HepG2 (cell line): ENCODE results near the gene ARMC5.

Source experiments
- CHD2 ChIP-seq: IDR thresholded peaks from 2 replicates; pipeline ENCODE4 v1.6.1; 2011; ENCODE audit warnings: low read depth, low read length, improper control_type of control experiment
- EP300 ChIP-seq, 3 experiments: sonication (generic) in 1 of 3; formaldehyde crosslinking in 1 of 3; IDR thresholded peaks; 2 replicates each; pipeline versions ENCODE4 v1.5.1 to v1.6.1; 2011 to 2020; ENCODE audit warnings: low read depth in 2 of 3, low read length in 2 of 3, borderline replicate concordance in 1 of 3, improper control_type of control experiment in 1 of 3, mild to moderate bottlenecking in 1 of 3, missing genetic modification reagents in 1 of 3, moderate library complexity in 1 of 3
- FOXA1 ChIP-seq, 2 experiments: fragments of 450-650 bp in 1 of 2; sonication (generic) in 1 of 2; formaldehyde crosslinking in 1 of 2; IDR thresholded peaks; 2 replicates each; pipeline versions ENCODE4 v1.4.0 to v1.6.1; 2016 to 2020; ENCODE audit warnings: missing genetic modification reagents in 1 of 2
- FOXJ3 ChIP-seq: sonication (generic); formaldehyde crosslinking; IDR thresholded peaks from 2 replicates; pipeline ENCODE4 v1.4.0; 2020; ENCODE audit warnings: missing genetic modification reagents, mild to moderate bottlenecking, borderline replicate concordance
- KAT7 ChIP-seq: IDR thresholded peaks from 2 replicates; pipeline ENCODE4 v1.6.1; 2018; ENCODE audit warnings: borderline replicate concordance, missing compliant biosample characterization
- MAFF ChIP-seq: IDR thresholded peaks from 2 replicates; pipeline ENCODE4 v1.6.1; 2011; ENCODE audit warnings: low read depth, low read length, improper control_type of control experiment
- ZNF17 ChIP-seq: sonication (generic); formaldehyde crosslinking; IDR thresholded peaks from 2 replicates; pipeline ENCODE4 v1.5.0; 2020; ENCODE audit warnings: mild to moderate bottlenecking, missing genetic modification reagents
- TF ChIP-seq, protein P1 (sequence below): sonication (generic); formaldehyde crosslinking; IDR thresholded peaks from 2 replicates; pipeline ENCODE4 v1.9.0; 2021; ENCODE audit warnings: missing genetic modification reagents, borderline replicate concordance
- TF ChIP-seq, protein P2 (sequence below): sonication (generic); formaldehyde crosslinking; IDR thresholded peaks from 2 replicates; pipeline ENCODE4 v1.5.0; 2020; ENCODE audit warnings: mild to moderate bottlenecking, missing genetic modification reagents, moderate library complexity
- TF ChIP-seq, protein P3 (sequence below): IDR thresholded peaks from 2 replicates; pipeline ENCODE4 v1.6.1; 2012; ENCODE audit warnings: inconsistent platforms
- TF ChIP-seq, protein P4 (sequence below): sonication (generic); formaldehyde crosslinking; IDR thresholded peaks from 2 replicates; pipeline ENCODE4 v1.5.1; 2020; ENCODE audit warnings: mild to moderate bottlenecking, missing genetic modification reagents, moderate library complexity
- TF ChIP-seq, protein P5 (sequence below): sonication (generic); formaldehyde crosslinking; IDR thresholded peaks from 2 replicates; pipeline ENCODE4 v1.4.0; 2020; ENCODE audit warnings: missing genetic modification reagents
- TF ChIP-seq, protein P6 (sequence below): IDR thresholded peaks from 2 replicates; pipeline ENCODE4 v1.4.0; 2020; ENCODE audit warnings: mild to moderate bottlenecking, missing genetic modification reagents

DNA sequence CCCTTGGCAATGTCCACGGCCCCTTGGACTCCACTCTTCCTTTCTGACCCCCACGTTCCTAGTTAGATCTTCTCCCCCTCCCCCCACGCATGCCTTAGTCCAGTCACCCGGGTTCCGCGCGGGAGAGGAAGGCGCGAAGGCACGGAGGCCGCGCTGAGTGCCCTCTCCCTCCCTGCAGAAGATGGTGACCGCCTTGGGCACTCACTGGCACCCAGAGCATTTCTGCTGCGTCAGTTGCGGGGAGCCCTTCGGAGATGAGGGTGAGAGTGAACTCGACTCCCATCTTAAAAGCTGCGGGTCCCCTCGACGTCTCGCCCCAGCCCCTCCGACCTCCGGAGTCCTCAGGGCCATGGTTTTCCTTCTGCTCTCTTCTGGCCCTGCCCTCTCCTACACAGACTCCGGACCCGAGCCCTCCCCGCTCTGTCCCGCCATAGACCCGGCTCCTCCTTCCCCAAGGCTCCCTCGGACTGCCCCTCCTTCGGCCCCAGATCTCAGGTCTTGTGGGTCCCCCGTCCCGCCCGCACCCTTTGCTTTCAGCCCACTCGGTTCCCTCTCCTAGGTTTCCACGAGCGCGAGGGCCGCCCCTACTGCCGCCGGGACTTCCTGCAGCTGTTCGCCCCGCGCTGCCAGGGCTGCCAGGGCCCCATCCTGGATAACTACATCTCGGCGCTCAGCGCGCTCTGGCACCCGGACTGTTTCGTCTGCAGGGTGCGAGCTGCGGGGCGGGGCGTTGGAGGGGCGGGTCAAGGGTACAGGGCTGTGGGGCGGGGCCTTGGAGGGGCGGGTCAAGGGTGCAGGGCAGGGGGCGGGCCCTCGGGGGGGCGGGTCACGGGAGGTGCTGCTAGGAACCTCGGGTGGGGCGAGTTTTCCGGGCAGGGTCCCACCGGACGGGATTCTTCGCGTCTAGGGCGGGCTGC is 17.3 kb downstream of the ARMC5 start:
- TF ChIP-seq FOXA1 (IDR thresholded peaks at IDR 0.05) (no peak), FOXA1 (CRISPR knock-in tag; IDR thresholded peaks at IDR 0.05) (no peak), ZNF17 (CRISPR knock-in tag) (no peak), MAFF (no peak), FOXJ3 (no peak), KAT7 (no peak), EP300 (IDR thresholded peaks at IDR 0.05; ENCODE audit: low read depth in 2 of 2, low read length in 2 of 2) (no peak), EP300 (CRISPR knock-in tag; IDR thresholded peaks at IDR 0.05; ENCODE audit: borderline replicate concordance) (no peak), CHD2 (no peak)
- TF ChIP-seq, protein P1, sequence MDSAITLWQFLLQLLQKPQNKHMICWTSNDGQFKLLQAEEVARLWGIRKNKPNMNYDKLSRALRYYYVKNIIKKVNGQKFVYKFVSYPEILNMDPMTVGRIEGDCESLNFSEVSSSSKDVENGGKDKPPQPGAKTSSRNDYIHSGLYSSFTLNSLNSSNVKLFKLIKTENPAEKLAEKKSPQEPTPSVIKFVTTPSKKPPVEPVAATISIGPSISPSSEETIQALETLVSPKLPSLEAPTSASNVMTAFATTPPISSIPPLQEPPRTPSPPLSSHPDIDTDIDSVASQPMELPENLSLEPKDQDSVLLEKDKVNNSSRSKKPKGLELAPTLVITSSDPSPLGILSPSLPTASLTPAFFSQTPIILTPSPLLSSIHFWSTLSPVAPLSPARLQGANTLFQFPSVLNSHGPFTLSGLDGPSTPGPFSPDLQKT = no peak
- TF ChIP-seq, protein P2, sequence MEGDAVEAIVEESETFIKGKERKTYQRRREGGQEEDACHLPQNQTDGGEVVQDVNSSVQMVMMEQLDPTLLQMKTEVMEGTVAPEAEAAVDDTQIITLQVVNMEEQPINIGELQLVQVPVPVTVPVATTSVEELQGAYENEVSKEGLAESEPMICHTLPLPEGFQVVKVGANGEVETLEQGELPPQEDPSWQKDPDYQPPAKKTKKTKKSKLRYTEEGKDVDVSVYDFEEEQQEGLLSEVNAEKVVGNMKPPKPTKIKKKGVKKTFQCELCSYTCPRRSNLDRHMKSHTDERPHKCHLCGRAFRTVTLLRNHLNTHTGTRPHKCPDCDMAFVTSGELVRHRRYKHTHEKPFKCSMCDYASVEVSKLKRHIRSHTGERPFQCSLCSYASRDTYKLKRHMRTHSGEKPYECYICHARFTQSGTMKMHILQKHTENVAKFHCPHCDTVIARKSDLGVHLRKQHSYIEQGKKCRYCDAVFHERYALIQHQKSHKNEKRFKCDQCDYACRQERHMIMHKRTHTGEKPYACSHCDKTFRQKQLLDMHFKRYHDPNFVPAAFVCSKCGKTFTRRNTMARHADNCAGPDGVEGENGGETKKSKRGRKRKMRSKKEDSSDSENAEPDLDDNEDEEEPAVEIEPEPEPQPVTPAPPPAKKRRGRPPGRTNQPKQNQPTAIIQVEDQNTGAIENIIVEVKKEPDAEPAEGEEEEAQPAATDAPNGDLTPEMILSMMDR (CRISPR knock-in tag) = no peak
- TF ChIP-seq, protein P3, sequence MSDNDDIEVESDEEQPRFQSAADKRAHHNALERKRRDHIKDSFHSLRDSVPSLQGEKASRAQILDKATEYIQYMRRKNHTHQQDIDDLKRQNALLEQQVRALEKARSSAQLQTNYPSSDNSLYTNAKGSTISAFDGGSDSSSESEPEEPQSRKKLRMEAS = no peak
- TF ChIP-seq, protein P4, sequence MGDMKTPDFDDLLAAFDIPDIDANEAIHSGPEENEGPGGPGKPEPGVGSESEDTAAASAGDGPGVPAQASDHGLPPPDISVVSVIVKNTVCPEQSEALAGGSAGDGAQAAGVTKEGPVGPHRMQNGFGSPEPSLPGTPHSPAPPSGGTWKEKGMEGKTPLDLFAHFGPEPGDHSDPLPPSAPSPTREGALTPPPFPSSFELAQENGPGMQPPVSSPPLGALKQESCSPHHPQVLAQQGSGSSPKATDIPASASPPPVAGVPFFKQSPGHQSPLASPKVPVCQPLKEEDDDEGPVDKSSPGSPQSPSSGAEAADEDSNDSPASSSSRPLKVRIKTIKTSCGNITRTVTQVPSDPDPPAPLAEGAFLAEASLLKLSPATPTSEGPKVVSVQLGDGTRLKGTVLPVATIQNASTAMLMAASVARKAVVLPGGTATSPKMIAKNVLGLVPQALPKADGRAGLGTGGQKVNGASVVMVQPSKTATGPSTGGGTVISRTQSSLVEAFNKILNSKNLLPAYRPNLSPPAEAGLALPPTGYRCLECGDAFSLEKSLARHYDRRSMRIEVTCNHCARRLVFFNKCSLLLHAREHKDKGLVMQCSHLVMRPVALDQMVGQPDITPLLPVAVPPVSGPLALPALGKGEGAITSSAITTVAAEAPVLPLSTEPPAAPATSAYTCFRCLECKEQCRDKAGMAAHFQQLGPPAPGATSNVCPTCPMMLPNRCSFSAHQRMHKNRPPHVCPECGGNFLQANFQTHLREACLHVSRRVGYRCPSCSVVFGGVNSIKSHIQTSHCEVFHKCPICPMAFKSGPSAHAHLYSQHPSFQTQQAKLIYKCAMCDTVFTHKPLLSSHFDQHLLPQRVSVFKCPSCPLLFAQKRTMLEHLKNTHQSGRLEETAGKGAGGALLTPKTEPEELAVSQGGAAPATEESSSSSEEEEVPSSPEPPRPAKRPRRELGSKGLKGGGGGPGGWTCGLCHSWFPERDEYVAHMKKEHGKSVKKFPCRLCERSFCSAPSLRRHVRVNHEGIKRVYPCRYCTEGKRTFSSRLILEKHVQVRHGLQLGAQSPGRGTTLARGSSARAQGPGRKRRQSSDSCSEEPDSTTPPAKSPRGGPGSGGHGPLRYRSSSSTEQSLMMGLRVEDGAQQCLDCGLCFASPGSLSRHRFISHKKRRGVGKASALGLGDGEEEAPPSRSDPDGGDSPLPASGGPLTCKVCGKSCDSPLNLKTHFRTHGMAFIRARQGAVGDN = no peak; the same call in 1 of the 2 replicates
- TF ChIP-seq, protein P5, sequence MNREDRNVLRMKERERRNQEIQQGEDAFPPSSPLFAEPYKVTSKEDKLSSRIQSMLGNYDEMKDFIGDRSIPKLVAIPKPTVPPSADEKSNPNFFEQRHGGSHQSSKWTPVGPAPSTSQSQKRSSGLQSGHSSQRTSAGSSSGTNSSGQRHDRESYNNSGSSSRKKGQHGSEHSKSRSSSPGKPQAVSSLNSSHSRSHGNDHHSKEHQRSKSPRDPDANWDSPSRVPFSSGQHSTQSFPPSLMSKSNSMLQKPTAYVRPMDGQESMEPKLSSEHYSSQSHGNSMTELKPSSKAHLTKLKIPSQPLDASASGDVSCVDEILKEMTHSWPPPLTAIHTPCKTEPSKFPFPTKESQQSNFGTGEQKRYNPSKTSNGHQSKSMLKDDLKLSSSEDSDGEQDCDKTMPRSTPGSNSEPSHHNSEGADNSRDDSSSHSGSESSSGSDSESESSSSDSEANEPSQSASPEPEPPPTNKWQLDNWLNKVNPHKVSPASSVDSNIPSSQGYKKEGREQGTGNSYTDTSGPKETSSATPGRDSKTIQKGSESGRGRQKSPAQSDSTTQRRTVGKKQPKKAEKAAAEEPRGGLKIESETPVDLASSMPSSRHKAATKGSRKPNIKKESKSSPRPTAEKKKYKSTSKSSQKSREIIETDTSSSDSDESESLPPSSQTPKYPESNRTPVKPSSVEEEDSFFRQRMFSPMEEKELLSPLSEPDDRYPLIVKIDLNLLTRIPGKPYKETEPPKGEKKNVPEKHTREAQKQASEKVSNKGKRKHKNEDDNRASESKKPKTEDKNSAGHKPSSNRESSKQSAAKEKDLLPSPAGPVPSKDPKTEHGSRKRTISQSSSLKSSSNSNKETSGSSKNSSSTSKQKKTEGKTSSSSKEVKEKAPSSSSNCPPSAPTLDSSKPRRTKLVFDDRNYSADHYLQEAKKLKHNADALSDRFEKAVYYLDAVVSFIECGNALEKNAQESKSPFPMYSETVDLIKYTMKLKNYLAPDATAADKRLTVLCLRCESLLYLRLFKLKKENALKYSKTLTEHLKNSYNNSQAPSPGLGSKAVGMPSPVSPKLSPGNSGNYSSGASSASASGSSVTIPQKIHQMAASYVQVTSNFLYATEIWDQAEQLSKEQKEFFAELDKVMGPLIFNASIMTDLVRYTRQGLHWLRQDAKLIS = no peak
- TF ChIP-seq, protein P6, sequence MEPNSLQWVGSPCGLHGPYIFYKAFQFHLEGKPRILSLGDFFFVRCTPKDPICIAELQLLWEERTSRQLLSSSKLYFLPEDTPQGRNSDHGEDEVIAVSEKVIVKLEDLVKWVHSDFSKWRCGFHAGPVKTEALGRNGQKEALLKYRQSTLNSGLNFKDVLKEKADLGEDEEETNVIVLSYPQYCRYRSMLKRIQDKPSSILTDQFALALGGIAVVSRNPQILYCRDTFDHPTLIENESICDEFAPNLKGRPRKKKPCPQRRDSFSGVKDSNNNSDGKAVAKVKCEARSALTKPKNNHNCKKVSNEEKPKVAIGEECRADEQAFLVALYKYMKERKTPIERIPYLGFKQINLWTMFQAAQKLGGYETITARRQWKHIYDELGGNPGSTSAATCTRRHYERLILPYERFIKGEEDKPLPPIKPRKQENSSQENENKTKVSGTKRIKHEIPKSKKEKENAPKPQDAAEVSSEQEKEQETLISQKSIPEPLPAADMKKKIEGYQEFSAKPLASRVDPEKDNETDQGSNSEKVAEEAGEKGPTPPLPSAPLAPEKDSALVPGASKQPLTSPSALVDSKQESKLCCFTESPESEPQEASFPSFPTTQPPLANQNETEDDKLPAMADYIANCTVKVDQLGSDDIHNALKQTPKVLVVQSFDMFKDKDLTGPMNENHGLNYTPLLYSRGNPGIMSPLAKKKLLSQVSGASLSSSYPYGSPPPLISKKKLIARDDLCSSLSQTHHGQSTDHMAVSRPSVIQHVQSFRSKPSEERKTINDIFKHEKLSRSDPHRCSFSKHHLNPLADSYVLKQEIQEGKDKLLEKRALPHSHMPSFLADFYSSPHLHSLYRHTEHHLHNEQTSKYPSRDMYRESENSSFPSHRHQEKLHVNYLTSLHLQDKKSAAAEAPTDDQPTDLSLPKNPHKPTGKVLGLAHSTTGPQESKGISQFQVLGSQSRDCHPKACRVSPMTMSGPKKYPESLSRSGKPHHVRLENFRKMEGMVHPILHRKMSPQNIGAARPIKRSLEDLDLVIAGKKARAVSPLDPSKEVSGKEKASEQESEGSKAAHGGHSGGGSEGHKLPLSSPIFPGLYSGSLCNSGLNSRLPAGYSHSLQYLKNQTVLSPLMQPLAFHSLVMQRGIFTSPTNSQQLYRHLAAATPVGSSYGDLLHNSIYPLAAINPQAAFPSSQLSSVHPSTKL = no peak
